ENCODE results near the gene STAT5A. TPM values are rescaled to one million over a fixed set of nuclear protein-coding genes. Genes with fewer than 3 reads are reported as not detected.
"Not testable (repeated sequence)": the region's sequence is repeated elsewhere in the genome, so short reads cannot be mapped to it uniquely, and the experiment has no call there.

Gene STAT5A
- total and polyA plus RNA-seq, 2 experiments from 2014 or later = 2.3 to 18.1 TPM

DNA sequence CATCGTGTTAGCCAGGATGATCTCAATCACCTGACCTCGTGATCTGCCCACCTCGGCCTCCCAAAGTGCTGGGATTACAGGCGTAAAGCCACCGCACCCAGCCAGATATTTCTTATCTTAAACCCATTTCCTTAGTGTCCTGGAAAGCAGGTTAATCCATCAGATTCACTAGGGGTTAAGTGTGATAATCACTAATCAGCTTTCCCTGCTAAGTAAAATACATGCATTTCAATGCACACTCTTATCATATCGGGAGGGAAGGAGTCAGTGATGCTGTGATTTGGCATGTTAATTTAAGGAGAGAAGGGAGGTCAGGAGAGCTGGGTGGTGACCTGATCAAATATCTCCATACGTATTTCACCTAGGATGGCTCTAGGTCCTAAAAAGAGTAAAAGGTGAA, 70.8 kb downstream of the STAT5A start (continued):
- TF ChIP-seq, protein P1, sequence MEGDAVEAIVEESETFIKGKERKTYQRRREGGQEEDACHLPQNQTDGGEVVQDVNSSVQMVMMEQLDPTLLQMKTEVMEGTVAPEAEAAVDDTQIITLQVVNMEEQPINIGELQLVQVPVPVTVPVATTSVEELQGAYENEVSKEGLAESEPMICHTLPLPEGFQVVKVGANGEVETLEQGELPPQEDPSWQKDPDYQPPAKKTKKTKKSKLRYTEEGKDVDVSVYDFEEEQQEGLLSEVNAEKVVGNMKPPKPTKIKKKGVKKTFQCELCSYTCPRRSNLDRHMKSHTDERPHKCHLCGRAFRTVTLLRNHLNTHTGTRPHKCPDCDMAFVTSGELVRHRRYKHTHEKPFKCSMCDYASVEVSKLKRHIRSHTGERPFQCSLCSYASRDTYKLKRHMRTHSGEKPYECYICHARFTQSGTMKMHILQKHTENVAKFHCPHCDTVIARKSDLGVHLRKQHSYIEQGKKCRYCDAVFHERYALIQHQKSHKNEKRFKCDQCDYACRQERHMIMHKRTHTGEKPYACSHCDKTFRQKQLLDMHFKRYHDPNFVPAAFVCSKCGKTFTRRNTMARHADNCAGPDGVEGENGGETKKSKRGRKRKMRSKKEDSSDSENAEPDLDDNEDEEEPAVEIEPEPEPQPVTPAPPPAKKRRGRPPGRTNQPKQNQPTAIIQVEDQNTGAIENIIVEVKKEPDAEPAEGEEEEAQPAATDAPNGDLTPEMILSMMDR (conservative IDR thresholded peaks at IDR 0.05; ENCODE audit: low read depth in 2 of 2) = no peak
- TF ChIP-seq, protein P2, sequence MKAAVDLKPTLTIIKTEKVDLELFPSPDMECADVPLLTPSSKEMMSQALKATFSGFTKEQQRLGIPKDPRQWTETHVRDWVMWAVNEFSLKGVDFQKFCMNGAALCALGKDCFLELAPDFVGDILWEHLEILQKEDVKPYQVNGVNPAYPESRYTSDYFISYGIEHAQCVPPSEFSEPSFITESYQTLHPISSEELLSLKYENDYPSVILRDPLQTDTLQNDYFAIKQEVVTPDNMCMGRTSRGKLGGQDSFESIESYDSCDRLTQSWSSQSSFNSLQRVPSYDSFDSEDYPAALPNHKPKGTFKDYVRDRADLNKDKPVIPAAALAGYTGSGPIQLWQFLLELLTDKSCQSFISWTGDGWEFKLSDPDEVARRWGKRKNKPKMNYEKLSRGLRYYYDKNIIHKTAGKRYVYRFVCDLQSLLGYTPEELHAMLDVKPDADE (IDR thresholded peaks at IDR 0.05) = no peak
- TF ChIP-seq, protein P3, sequence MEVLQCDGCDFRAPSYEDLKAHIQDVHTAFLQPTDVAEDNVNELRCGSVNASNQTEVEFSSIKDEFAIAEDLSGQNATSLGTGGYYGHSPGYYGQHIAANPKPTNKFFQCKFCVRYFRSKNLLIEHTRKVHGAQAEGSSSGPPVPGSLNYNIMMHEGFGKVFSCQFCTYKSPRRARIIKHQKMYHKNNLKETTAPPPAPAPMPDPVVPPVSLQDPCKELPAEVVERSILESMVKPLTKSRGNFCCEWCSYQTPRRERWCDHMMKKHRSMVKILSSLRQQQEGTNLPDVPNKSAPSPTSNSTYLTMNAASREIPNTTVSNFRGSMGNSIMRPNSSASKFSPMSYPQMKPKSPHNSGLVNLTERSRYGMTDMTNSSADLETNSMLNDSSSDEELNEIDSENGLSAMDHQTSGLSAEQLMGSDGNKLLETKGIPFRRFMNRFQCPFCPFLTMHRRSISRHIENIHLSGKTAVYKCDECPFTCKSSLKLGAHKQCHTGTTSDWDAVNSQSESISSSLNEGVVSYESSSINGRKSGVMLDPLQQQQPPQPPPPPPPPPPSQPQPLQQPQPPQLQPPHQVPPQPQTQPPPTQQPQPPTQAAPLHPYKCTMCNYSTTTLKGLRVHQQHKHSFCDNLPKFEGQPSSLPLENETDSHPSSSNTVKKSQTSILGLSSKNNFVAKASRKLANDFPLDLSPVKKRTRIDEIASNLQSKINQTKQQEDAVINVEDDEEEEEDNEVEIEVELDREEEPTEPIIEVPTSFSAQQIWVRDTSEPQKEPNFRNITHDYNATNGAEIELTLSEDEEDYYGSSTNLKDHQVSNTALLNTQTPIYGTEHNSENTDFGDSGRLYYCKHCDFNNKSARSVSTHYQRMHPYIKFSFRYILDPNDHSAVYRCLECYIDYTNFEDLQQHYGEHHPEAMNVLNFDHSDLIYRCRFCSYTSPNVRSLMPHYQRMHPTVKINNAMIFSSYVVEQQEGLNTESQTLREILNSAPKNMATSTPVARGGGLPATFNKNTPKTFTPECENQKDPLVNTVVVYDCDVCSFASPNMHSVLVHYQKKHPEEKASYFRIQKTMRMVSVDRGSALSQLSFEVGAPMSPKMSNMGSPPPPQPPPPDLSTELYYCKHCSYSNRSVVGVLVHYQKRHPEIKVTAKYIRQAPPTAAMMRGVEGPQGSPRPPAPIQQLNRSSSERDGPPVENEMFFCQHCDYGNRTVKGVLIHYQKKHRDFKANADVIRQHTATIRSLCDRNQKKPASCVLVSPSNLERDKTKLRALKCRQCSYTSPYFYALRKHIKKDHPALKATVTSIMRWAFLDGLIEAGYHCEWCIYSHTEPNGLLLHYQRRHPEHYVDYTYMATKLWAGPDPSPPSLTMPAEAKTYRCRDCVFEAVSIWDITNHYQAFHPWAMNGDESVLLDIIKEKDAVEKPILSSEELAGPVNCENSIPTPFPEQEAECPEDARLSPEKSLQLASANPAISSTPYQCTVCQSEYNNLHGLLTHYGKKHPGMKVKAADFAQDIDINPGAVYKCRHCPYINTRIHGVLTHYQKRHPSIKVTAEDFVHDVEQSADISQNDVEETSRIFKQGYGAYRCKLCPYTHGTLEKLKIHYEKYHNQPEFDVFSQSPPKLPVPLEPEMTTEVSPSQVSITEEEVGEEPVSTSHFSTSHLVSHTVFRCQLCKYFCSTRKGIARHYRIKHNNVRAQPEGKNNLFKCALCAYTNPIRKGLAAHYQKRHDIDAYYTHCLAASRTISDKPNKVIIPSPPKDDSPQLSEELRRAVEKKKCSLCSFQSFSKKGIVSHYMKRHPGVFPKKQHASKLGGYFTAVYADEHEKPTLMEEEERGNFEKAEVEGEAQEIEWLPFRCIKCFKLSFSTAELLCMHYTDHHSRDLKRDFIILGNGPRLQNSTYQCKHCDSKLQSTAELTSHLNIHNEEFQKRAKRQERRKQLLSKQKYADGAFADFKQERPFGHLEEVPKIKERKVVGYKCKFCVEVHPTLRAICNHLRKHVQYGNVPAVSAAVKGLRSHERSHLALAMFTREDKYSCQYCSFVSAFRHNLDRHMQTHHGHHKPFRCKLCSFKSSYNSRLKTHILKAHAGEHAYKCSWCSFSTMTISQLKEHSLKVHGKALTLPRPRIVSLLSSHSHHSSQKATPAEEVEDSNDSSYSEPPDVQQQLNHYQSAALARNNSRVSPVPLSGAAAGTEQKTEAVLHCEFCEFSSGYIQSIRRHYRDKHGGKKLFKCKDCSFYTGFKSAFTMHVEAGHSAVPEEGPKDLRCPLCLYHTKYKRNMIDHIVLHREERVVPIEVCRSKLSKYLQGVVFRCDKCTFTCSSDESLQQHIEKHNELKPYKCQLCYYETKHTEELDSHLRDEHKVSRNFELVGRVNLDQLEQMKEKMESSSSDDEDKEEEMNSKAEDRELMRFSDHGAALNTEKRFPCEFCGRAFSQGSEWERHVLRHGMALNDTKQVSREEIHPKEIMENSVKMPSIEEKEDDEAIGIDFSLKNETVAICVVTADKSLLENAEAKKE (CRISPR knock-in tag; IDR thresholded peaks at IDR 0.05) = no peak

DNA sequence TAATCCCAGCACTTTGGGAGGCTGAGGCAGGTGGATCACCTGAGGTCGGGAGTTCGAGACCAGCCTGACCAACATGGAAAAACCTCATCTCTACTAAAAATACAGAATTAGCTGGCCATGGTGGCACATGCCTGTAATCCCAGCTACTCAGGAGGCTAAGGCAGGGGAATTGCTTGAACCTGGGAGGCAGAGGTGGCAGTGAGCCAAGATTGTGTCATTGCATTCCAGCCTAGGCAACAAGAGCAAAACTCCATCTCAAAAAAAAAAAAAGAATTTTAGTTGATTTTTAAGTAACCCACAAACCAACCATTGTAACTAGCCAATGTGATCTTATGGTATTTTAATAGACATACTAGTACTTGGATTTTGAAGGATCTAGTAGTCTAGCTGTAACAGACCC, 72.1 kb downstream of the STAT5A start:
- DNase-seq (ENCODE audit: low spot score); H3F3A ChIP-seq (replicated peaks; ENCODE audit: low read depth); H3K36me3 ChIP-seq (ENCODE audit: insufficient read depth); H3K4me2 ChIP-seq; H3K27me3 Mint-ChIP-seq (ENCODE audit: insufficient read depth, low read depth, poor library complexity); H3K4me3 ChIP-seq; H3K27ac Mint-ChIP-seq; H3K27me3 ChIP-seq (ENCODE audit: insufficient read depth); ATAC-seq; H3K9me3 Mint-ChIP-seq; H3K36me3 Mint-ChIP-seq (ENCODE audit: low read depth); H3K4me3 Mint-ChIP-seq; H3K9me2 ChIP-seq (ENCODE audit: insufficient read depth); H3K27ac ChIP-seq (ENCODE audit: low read depth); H2AFZ ChIP-seq: not testable (repeated sequence)
- H3K4me1 Mint-ChIP-seq = peaks cover 37% of the 10 kb centered on the region
- Histone ChIP-seq H3K79me2 (replicated peaks; ENCODE audit: insufficient read depth) (peaks cover 98% of the 10 kb centered on the region), H3K4me1 (ENCODE audit: insufficient read depth) (peaks cover 22% of the 10 kb centered on the region), H4K20me1 (replicated peaks; ENCODE audit: insufficient read depth) (peaks cover 46% of the 10 kb centered on the region)

Other genes with a start within 250 kb of the STAT5A start
- gene C17orf113, start 237.9 kb upstream of the STAT5A start, total RNA-seq (2014; rRNA removed; shearing (Covaris generic)) = 1.8 and 2.1 TPM in 2 replicates
- 0.29 and 0.38 TPM in 2 replicates for gene C17orf113, start 237.9 kb upstream of the STAT5A start, polyA plus RNA-seq (2016; fragmentation: Nextera tagmentation; extraction: Ambion mirVana)
- 1.9 and 4.6 TPM in 2 replicates for gene ZNF385C, start 190.0 kb upstream of the STAT5A start, total RNA-seq (2014; rRNA removed; shearing (Covaris generic))
- 2.5 and 3.1 TPM in 2 replicates for gene ZNF385C, start 190.0 kb upstream of the STAT5A start, polyA plus RNA-seq (2016; fragmentation: Nextera tagmentation; extraction: Ambion mirVana)
- 4.1 and 10.5 TPM in 2 replicates for gene DHX58, start 175.8 kb upstream of the STAT5A start, total RNA-seq (2014; rRNA removed; shearing (Covaris generic))
- 5.4 and 6.6 TPM in 2 replicates for gene DHX58, start 175.8 kb upstream of the STAT5A start, polyA plus RNA-seq (2016; fragmentation: Nextera tagmentation; extraction: Ambion mirVana)
- gene KAT2A, start 167.1 kb upstream of the STAT5A start, total RNA-seq (2014; rRNA removed; shearing (Covaris generic)) = 25.2 and 44.5 TPM in 2 replicates
- gene KAT2A, start 167.1 kb upstream of the STAT5A start, polyA plus RNA-seq (2016; fragmentation: Nextera tagmentation; extraction: Ambion mirVana) = 13.9 and 16.4 TPM in 2 replicates
- 0.52 TPM in 1 of 2 replicates, not detected in the other for gene HSPB9, start 165.7 kb upstream of the STAT5A start, total RNA-seq (2014; rRNA removed; shearing (Covaris generic))
- 0.26 and 0.31 TPM in 2 replicates for gene HSPB9, start 165.7 kb upstream of the STAT5A start, polyA plus RNA-seq (2016; fragmentation: Nextera tagmentation; extraction: Ambion mirVana)
- 53.2 and 64.2 TPM in 2 replicates for gene RAB5C, start 133.5 kb upstream of the STAT5A start, total RNA-seq (2014; rRNA removed; shearing (Covaris generic))
- gene RAB5C, start 133.5 kb upstream of the STAT5A start, polyA plus RNA-seq (2016; fragmentation: Nextera tagmentation; extraction: Ambion mirVana) = 23.9 and 28.2 TPM in 2 replicates
- gene KCNH4, start 107.4 kb upstream of the STAT5A start, total RNA-seq (2014; rRNA removed; shearing (Covaris generic)) = 0.08 and 0.49 TPM in 2 replicates
- gene KCNH4, start 107.4 kb upstream of the STAT5A start, polyA plus RNA-seq (2016; fragmentation: Nextera tagmentation; extraction: Ambion mirVana) = 0.05 and 0.08 TPM in 2 replicates
- gene HCRT, start 103.0 kb upstream of the STAT5A start, total RNA-seq (2014; rRNA removed; shearing (Covaris generic)) = not detected in 2 replicates
- gene HCRT, start 103.0 kb upstream of the STAT5A start, polyA plus RNA-seq (2016; fragmentation: Nextera tagmentation; extraction: Ambion mirVana) = 0.70 TPM in 1 of 2 replicates, not detected in the other
- 6.4 and 13.8 TPM in 2 replicates for gene GHDC, start 94.0 kb upstream of the STAT5A start, total RNA-seq (2014; rRNA removed; shearing (Covaris generic))
- gene GHDC, start 94.0 kb upstream of the STAT5A start, polyA plus RNA-seq (2016; fragmentation: Nextera tagmentation; extraction: Ambion mirVana) = 3.0 and 4.0 TPM in 2 replicates
- 47.1 and 60.5 TPM in 2 replicates for gene STAT5B, start 12.1 kb upstream of the STAT5A start, total RNA-seq (2014; rRNA removed; shearing (Covaris generic))
- 13.9 and 14.3 TPM in 2 replicates for gene STAT5B, start 12.1 kb upstream of the STAT5A start, polyA plus RNA-seq (2016; fragmentation: Nextera tagmentation; extraction: Ambion mirVana)
- 78.0 and 83.2 TPM in 2 replicates for gene STAT3, start 99.9 kb downstream of the STAT5A start, total RNA-seq (2014; rRNA removed; shearing (Covaris generic))
- gene STAT3, start 99.9 kb downstream of the STAT5A start, polyA plus RNA-seq (2016; fragmentation: Nextera tagmentation; extraction: Ambion mirVana) = 41.7 and 49.5 TPM in 2 replicates
- gene CAVIN1, start 134.8 kb downstream of the STAT5A start, total RNA-seq (2014; rRNA removed; shearing (Covaris generic)) = 33.3 and 35.7 TPM in 2 replicates
- gene CAVIN1, start 134.8 kb downstream of the STAT5A start, polyA plus RNA-seq (2016; fragmentation: Nextera tagmentation; extraction: Ambion mirVana) = 18.1 and 20.0 TPM in 2 replicates
- 42.3 and 42.8 TPM in 2 replicates for gene ATP6V0A1, start 170.4 kb downstream of the STAT5A start, total RNA-seq (2014; rRNA removed; shearing (Covaris generic))
- 23.9 and 25.8 TPM in 2 replicates for gene ATP6V0A1, start 170.4 kb downstream of the STAT5A start, polyA plus RNA-seq (2016; fragmentation: Nextera tagmentation; extraction: Ambion mirVana)
- 21.9 and 31.2 TPM in 2 replicates for gene NAGLU, start 247.7 kb downstream of the STAT5A start, total RNA-seq (2014; rRNA removed; shearing (Covaris generic))
- gene NAGLU, start 247.7 kb downstream of the STAT5A start, polyA plus RNA-seq (2016; fragmentation: Nextera tagmentation; extraction: Ambion mirVana) = 12.0 and 13.0 TPM in 2 replicates

All from GM23338 (cell line).